ENCODE measurements around the gene SNX13. TPM values are rescaled to one million over a fixed set of nuclear protein-coding genes. Genes with fewer than 3 reads are reported as not detected.

Gene SNX13
- total RNA-seq, 2 experiments from 2014 or later: 20.7 to 24.1 TPM

DNA sequence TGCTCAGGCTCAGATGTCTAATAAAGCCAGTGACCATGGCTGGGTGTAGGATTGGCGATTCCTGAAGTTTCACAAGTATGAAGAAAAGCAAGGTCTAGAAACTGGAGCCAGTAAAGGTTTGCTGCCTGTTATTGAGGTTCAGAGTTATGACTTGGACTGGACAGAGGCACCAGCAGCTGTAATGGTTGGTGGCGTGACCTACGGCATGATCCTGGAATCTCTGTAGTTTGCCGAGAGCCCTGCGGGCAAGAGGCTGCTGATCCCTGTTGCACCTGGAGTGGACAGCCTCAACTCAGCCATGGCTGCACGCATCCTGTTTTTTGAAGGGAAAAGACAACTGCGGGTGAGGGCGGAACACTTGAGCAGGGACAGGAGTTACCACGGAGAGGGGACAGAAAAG lies 22.4 kb upstream of the SNX13 start:
- Mint-ChIP-seq H3K4me1 (ENCODE audit: low read depth) (no peaks in the 10 kb centered on the region), H3K9me3 (no peaks in the 10 kb centered on the region), H3K36me3 (ENCODE audit: low read depth) (no peaks in the 10 kb centered on the region), H3K27me3 (peaks cover 5% of the 10 kb centered on the region), H3K27ac (no peak overlapping the region), H3K4me3 (no peak overlapping the region)
- ATAC-seq (no peak), DNase-seq (no peak)
- intact Hi-C loops (cut with micrococcal nuclease): no loop called here
- CTCF ChIA-PET: no interaction called here
- no peak for TF ChIP-seq CTCF (IDR thresholded peaks at IDR 0.05)
- POLR2A ChIA-PET: no interaction called here

DNA sequence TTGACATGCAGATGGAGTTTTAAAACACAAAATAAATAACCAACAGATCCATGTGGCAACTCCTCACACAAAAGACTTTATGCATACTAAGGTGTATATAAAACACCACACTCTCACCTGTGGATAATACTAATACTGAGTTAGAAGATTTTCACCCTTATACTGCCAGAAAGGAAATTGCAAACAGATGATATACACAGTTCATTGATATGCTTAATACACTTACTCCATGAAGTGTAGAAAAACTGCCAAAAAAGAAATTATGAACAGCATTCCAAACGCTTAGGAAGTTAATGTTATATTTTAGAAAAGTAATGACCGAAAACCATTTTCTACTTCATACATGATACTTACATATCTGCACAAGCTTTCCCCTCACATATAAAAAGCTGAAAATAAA lies 17.6 kb upstream of the SNX13 start:
- DNase-seq (no peak), ATAC-seq (no peak)
- peaks cover 4% of the 10 kb centered on the region for H3K4me1 Mint-ChIP-seq (ENCODE audit: low read depth)
- H3K9me3 Mint-ChIP-seq: no peaks in the 10 kb centered on the region
- no peak for TF ChIP-seq CTCF (IDR thresholded peaks at IDR 0.05)
- no peak overlapping the region for H3K27ac Mint-ChIP-seq
- intact Hi-C loops (cut with micrococcal nuclease): no loop called here
- H3K4me3 Mint-ChIP-seq: no peak overlapping the region
- CTCF ChIA-PET: interaction anchor here (1.0 kb wide), 1 partner anchor 19 kb away, joined by 3 read pairs; no protein-coding TSS in a partner anchor
- POLR2A ChIA-PET: no interaction called here
- no peaks in the 10 kb centered on the region for H3K36me3 Mint-ChIP-seq (ENCODE audit: low read depth)
- peaks cover 5% of the 10 kb centered on the region for H3K27me3 Mint-ChIP-seq

DNA sequence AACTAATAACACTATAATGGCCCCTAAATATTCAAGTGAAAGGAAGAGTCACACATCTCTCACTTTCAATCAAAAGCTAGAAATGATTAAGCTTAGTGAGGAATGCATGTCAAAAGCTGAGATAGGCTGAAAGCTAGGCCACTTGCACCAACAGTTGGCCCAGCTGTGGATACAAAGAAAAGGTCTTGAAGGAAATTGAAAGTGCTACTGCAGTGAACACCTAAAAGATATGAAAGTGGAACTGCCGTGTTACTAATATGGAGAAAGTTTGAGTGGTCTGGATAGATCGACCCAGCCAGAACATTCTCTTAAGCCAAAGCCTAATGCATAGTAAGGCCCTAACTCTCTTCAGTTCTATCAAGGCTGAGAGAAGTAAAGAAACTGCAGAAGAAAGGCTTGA lies 12.1 kb upstream of the SNX13 start:
- Mint-ChIP-seq H3K27ac (peak overlapping the region; percentile 21), H3K9me3 (no peaks in the 10 kb centered on the region), H3K4me1 (ENCODE audit: low read depth) (peaks cover 18% of the 10 kb centered on the region), H3K36me3 (ENCODE audit: low read depth) (no peaks in the 10 kb centered on the region), H3K4me3 (no peak overlapping the region), H3K27me3 (peaks cover 5% of the 10 kb centered on the region)
- ATAC-seq (peak; percentile 95), DNase-seq (peak; percentile 66)
- POLR2A ChIA-PET: no interaction called here
- TF ChIP-seq CTCF (IDR thresholded peaks at IDR 0.05): no peak
- intact Hi-C loops (cut with micrococcal nuclease): no loop called here
- CTCF ChIA-PET: interaction anchor here (0.9 to 1.5 kb wide), 4 partner anchors 17 to 183 kb away, joined by 3 to 4 read pairs (median 4); no protein-coding TSS in a partner anchor

DNA sequence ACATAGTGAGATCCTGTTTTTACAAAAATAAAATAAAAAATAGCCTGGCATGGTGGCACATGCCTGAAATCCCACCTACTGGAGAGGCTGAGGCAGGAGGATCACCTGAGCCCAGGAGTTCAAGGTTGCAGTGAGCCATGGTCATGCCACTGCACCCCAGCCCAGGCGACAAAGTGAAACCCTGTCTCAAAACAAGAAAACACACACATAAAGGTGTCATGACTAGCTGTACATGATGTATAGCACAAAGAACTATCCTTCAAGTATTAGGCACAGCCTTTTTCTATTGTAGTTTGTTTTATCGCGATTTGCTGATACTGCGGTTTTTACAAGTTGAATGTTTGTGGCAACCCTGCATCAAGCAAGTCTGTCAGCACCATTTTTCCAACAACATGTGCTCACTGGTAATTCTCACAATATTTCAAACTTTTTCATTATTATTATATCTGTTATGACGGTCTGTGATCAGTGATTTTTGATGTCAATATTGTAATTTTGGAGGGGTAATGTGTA lies 11.5 kb upstream of the SNX13 start:
- intact Hi-C loops (cut with micrococcal nuclease): no loop called here
- no peak for TF ChIP-seq CTCF (IDR thresholded peaks at IDR 0.05)
- DNase-seq: no peak
- no peak overlapping the region for H3K4me3 Mint-ChIP-seq
- ChIA-PET POLR2A (no interaction called here), CTCF (interaction anchor here (0.9 to 1.5 kb wide), 4 partner anchors 18 to 182 kb away, joined by 3 to 4 read pairs (median 4); no protein-coding TSS in a partner anchor)
- no peaks in the 10 kb centered on the region for H3K9me3 Mint-ChIP-seq
- no peak for ATAC-seq
- H3K27me3 Mint-ChIP-seq: peaks cover 5% of the 10 kb centered on the region
- H3K27ac Mint-ChIP-seq: no peak overlapping the region
- H3K36me3 Mint-ChIP-seq (ENCODE audit: low read depth): no peaks in the 10 kb centered on the region
- peaks cover 22% of the 10 kb centered on the region for H3K4me1 Mint-ChIP-seq (ENCODE audit: low read depth)

DNA sequence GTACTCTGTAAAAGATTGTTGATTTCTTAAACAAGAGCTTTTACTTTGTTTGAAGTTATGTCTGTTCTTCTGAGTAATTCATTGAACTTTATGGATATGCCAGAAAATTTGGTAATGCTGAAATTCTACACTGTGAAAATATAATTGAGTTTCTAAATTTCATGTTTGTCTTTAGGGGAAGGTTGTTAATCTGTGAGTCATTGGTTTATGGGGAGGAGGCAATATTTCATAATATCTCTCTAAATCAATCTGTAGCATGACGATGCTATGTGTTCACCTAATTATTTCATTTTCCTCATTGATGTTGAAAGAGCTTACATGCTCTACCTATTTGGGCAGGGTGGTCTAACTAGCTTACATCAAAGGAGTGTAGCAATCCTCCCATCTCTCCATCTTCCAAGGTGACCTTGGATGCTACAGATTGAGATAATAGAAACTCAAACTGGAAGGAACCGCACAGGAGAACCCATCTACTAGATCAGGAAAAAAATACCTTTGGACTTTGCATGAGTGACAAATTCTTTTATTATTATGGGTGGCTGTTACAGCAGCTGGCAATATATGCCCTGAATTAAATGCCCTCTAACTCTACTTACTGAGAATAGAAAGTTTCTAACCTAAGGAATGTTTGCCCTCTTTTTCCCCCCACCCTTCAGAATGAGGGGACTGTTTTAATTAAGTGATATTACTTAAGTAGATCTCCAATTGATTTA lies 8.4 kb upstream of the SNX13 start:
- intact Hi-C loops (cut with micrococcal nuclease): loop anchor here (10.0 kb wide), 1 partner anchor 174 kb away; no protein-coding TSS in a partner anchor
- Mint-ChIP-seq H3K36me3 (ENCODE audit: low read depth) (no peaks in the 10 kb centered on the region), H3K4me1 (ENCODE audit: low read depth) (peaks cover 28% of the 10 kb centered on the region), H3K27ac (no peak overlapping the region), H3K9me3 (no peaks in the 10 kb centered on the region), H3K27me3 (peaks cover 5% of the 10 kb centered on the region), H3K4me3 (no peak overlapping the region)
- DNase-seq: no peak
- ATAC-seq: no peak
- CTCF ChIA-PET: no interaction called here
- POLR2A ChIA-PET: no interaction called here
- no peak for TF ChIP-seq CTCF (IDR thresholded peaks at IDR 0.05)

Data from activated CD8-positive, alpha-beta T cell treated with anti-CD3 and anti-CD28 coated beads for 36 hours (primary cell).